ENCODE data around the gene TECPR1.

The TECPR1 gene

GRCh38 chr7:98251601-98252424 lies at the start of gene TECPR1:
TECPR1 (minus strand) TSS chr7:98252232; CDS start chr7:98246146, 6,086 bp downstream.
- peak; percentile 92 for DNase-seq

GRCh38 chr7:98300595-98301372 lies 48.8 kb upstream of the TECPR1 start:
- DNase-seq: no peak

GRCh38 chr7:98297626-98298286 lies 45.7 kb upstream of the TECPR1 start:
- DNase-seq: no peak

- no peak for DNase-seq
These were observed 44.8 kb upstream of the TECPR1 start for GRCh38 chr7:98296833-98297232.

GRCh38 chr7:98295467-98296192 lies 43.6 kb upstream of the TECPR1 start:
- no peak for DNase-seq

GRCh38 chr7:98294798-98295382 lies 42.9 kb upstream of the TECPR1 start:
- no peak for DNase-seq

GRCh38 chr7:98294326-98294725 lies 42.3 kb upstream of the TECPR1 start:
- DNase-seq: no peak

- DNase-seq: no peak
These were observed 41.7 kb upstream of the TECPR1 start for GRCh38 chr7:98293746-98294145.

GRCh38 chr7:98293265-98293664 lies 41.2 kb upstream of the TECPR1 start:
- no peak for DNase-seq

GRCh38 chr7:98291717-98292116 lies 39.7 kb upstream of the TECPR1 start:
- DNase-seq: no peak

- DNase-seq: no peak
These were observed 37.4 kb upstream of the TECPR1 start for GRCh38 chr7:98289333-98289875.

GRCh38 chr7:98288064-98288823 lies 36.2 kb upstream of the TECPR1 start:
- no peak for DNase-seq

GRCh38 chr7:98287486-98287959 lies 35.5 kb upstream of the TECPR1 start:
- DNase-seq: no peak

- no peak for DNase-seq
These were observed 34.9 kb upstream of the TECPR1 start for GRCh38 chr7:98286701-98287485.

GRCh38 chr7:98286093-98286539 lies 34.1 kb upstream of the TECPR1 start:
- no peak for DNase-seq

- DNase-seq: no peak
These were observed 33.4 kb upstream of the TECPR1 start for GRCh38 chr7:98285157-98286092.

- DNase-seq: no peak
These were observed 32.5 kb upstream of the TECPR1 start for GRCh38 chr7:98284335-98285036.

- no peak for DNase-seq
These were observed 31.8 kb upstream of the TECPR1 start for GRCh38 chr7:98283887-98284222.
